Superior temporal gyrus (tissue), 1 donor: ENCODE measurements around the gene ASL.
A peak's percentile ranks its signal among the peaks of the same experiment; 100 is the strongest.
"Not testable (repeated sequence)": the region's sequence is repeated elsewhere in the genome, so short reads cannot be mapped to it uniquely, and the experiment has no call there.

Source experiments
- DNase-seq: peaks from one replicate; pipeline ENCODE4 v3.0.0-alpha.2; 2016; ENCODE audit errors: extremely low spot score

Gene ASL

DNA sequence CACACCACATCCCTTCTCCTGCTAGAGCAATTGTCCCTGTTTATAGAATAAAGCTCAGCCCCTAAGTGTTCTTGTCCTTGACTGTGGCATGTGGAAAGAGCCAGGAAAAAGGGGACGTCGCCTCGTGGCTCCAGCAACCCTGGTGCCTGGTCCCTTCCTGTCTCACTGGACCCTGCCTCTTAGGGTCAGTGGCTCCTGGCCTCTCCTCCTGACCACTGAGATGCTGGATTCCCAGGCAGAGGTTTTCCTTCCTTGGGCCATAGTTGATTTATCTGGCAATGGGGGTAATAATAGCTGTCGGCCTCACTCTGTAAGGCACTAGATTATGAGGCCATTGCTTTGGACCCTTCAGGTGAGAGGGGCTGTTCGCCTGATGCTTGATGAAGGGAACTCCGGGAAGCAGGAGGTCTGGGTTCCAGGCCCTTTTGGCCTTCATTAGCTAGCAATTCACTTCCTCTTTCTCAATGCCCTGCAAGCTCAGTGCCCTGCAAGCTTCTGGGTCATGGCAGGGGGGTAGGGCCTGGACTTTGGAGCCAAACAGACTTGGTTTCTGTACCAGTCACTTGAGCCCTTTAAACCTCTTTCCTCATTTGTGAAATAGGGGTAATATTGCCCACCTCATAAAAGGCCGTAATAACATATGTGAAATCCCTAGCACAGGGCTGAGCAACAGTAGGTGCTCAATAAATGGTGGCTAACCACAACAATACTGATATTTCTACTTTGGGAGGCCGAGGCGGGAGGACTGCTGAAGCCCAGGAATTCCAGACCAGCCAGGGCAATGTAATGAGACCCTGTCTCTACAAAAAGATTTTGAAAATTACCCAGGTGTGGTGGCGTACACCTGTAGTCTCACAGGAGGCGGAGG lies 1.1 kb downstream of the ASL start:
- no peak for DNase-seq

DNA sequence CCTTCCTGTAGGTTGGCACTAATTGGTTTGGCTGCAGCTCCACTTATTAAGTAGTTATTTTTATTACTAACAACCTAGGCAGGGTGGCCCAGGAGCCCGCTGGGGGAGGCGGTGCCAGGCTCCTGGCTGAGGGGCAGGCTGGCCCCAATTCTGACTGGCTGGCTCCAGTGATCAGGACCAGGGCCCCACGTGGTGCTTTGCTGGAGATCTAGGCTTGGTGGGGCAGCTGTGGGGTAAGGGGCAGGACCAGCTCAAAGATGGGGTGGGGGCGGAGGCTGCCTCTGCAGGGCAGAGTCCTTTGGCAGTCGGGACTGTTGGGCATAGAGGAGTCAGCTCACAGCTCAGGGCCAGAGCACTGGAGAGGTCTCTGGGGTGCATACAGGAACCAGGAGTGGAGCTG lies 2.4 kb downstream of the ASL start:
- no peak for DNase-seq

DNA sequence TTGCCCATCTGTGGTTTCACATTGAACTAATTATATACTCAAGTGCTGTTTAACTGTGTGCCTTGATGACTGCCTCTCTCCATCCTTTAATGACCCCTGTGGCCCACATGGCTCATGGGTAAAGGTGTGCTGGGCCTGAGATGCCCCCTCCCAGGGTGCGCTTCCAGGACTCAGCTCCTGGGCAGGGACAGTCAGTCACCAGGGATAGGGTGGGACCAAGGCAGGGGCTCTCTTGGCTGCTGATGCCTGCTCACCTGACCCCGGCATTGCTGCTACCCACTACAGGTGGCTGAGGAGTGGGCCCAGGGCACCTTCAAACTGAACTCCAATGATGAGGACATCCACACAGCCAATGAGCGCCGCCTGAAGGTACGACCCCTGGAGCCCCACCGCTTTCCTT lies 6.5 kb downstream of the ASL start:
- DNase-seq: no peak

DNA sequence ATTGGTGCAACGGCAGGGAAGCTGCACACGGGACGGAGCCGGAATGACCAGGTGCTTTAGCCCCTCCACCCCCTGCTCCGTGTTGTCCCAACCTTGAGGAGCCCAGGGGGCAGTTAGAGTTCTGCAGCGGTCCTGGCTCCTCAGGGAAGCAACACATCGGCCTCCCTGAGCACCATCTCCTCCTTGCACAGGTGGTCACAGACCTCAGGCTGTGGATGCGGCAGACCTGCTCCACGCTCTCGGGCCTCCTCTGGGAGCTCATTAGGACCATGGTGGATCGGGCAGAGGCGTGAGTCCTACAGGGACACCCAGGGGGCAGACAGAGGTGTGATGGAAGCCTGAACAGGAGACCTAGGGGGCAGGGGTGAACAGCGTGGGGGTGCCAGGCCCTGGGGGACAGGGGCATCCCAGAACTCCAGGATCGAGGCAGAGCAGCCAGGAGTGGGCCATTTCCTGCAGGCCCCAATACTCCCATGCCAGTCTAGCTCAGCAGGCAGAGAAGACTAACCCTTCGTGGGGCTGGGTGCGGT lies 7.3 kb downstream of the ASL start:
- DNase-seq: no peak

DNA sequence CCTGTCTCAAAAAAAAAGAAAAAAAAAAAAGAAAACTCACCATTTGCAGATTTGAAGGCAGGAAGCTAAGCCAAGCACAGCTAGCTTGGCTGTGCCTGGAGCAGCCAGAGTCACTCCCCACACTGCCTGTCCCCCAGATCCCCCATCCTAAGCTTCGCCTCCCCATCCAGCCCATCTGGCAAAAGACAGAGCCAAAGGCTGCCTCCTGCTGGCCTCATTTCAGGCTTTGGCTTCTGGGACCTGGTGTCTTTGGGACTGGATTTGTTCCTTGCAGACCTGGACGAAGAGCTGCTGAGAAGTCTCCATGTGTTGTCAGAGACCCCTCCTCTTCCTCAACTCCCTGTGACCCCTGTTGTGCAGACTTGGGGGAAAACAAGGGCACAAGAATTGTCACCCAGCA lies 8.1 kb downstream of the ASL start:
- DNase-seq: no peak

DNA sequence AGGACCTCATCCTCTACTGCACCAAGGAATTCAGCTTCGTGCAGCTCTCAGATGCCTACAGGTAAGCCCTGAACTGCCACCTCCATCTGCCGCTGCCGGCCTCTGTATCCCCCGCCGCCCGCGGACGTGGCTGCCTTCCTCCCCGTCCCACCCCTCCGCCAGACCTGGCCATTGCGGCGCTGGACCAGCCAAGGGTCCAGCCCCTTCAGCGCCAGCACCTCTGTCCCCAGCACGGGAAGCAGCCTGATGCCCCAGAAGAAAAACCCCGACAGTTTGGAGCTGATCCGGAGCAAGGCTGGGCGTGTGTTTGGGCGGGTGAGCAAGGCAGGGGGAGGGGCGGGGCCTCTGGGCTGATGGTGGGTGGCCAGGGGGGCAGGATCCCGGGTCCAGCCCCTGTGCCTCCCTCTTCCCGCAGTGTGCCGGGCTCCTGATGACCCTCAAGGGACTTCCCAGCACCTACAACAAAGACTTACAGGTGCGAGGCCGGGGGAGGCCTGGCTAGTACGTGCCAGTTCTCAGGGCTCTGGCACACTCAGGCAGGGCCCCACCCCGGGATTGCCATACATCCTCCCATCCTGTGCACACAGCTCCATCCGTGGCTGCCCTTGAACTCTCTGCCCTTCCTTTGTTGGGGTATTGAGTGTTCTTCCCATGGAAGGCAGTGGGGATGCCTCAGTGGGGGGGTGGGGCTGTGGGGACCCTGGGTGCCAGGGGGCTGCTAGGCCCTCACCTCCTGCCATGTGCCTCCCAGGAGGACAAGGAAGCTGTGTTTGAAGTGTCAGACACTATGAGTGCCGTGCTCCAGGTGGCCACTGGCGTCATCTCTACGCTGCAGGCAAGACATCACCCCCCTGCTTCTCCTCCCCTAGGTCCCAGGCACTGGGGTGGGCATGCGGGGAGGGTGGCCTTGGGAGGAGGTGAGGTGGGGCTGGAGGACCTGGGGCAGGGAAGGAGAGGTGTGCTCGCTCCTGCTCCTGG lies 13.5 kb downstream of the ASL start:
- no peak for DNase-seq

DNA sequence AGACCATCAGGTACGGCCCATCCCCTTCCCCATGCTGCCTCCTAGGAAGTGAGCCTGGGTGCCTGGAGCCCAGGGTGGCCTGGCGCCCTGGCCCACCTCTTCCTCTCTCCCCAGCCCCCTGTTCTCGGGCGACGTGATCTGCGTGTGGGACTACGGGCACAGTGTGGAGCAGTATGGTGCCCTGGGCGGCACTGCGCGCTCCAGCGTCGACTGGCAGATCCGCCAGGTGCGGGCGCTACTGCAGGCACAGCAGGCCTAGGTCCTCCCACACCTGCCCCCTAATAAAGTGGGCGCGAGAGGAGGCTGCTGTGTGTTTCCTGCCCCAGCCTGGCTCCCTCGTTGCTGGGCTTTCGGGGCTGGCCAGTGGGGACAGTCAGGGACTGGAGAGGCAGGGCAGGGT lies 17.0 kb downstream of the ASL start:
- no peak for DNase-seq

DNA sequence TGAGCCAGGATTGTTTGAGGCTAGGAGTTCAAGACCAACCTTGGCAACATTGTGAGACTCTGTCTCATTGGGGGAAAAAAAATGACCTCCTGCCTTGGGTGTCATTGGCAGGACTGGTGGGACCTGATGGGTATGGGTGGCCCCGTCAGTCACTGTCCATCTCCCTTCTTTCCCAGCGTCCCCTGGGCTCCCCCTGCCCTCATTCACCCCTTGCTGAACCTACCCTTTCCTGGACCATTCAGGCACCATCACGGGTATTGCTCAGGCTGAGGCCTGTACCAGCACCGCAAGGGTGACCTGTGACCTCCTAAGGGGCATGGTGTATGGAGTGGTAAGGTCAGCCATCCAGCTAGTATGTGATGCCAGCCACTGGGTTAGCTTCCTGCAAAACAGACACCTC lies 19.4 kb downstream of the ASL start:
- DNase-seq: no peak

DNA sequence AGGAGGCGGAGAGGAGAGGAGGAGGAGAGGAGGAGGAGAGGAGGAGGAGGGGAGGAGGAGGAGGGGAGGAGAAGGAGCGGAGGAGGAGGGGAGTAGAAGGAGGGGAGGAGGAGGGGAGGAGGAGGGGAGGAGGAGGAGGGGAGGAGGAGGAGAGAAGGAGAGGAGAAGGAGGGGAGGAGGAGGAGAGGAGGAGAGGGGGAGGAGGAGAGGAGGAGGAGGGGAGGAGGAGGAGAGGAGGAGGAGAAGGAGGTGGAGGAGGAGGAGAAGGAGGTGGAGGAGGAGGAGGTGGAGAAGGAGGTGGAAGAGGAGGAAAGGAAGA lies 23.6 kb downstream of the ASL start:
- DNase-seq: no peak

DNA sequence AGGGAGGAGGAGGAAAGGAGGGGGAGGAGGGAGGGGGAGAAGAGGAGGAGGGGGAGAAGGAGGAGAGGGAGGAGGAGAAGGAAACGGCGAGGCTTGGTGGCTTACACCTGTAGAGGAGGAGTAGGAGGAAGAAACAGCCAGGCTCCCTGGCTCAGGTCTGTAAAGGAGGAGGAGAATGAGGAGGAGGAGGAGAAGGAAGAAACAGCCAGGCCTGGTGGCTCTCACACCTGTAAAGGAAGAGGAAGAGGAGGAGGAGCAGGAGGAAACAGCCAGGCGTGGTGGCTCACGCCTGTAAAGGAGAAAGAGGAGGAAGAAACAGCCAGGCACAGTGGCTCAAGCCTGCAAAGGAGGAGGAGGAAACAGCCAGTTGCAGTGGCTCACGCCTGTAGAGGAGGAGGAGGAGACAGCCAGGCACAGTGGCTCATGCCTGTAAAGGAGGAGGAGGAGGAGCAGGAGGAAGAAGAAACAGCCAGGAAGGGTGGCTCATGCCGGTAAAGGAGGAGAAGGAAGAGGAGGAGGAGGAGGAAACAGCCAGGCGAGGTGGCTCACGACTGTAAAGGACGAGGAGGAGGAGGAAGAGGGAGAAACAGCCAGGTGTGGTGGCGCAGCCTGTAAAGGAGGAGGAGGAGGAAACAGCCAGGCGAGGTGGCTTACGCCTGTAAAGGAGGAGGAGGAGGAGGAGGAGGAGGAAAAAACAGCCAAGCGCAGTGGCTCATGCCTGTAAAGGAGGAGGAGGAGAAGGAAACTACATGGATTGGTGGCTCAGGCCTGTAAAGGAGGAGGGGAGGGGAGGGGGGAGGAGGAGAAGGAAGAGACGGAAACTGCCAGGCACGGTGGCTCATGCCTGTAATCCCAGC lies 24.2 kb downstream of the ASL start:
- peak; percentile 59 for DNase-seq

DNA sequence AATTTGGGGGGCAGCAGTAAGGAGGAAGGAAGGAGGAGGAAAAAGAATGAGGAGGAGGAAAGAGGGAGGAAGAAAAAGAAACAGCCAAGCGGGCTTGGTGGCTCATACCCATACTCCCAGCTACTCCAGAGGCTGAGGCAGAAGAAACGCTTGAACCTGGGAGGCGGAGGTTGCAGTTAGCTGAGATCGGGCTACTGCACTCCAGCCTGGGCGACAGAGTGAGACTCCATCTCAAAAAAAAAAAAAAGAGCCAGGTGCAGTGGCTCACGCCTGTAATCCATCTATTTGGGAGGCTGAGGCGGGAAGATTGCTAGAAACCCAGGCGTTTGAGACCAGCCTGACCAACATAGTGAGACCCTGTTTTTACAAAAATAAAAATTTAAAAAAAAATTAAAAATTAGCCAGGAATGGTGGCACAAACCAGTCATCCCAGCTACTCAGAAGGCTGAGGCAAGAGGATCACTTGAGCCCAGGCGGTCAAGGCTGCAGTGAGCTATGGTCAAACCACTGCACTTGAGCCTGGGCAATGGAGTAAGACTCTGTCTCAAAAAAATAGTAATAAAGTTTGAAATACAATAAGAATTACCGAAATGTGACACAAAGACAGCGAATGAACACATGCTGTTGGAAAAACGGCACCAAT lies 24.9 kb downstream of the ASL start:
- no peak for DNase-seq

DNA sequence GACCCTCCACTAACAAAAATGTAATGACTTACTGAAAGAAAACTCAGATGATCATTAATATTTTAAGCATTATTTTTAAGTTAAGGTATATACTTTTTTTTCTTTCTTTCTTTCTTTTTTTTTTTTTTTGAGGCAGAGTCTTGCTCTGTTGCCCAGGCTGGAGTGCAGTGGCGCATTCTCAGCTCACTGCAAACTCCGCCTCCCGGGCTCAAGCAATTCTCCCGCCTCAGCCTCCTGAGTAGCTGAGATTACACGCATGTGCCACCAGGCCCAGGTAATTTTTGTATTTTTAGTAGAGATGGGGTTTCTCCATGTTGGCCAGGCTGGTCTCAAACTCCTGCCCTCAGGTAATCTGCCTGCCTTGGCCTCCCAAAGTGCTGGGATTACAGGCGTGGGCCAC lies 26.5 kb downstream of the ASL start:
- not testable (repeated sequence) for DNase-seq

DNA sequence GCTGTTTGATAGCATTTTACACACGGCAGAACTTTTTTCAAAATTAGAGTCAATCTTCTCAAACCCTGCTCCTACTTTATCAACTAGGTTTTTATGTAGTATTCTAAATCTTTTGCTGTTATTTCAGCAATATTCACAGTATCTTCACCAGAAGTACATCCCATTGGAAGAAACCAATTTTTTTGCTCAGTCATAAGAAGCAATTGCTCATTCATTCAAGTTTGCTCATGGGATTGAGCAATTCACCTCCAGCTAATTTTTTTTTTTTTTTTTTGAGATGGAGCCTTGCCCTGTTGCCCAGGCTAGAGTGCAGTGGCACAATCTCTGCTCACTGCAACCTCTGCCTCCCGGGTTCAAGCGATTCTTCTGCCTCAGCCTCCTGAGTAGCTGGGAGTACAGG lies 28.4 kb downstream of the ASL start:
- not testable (repeated sequence) for DNase-seq

DNA sequence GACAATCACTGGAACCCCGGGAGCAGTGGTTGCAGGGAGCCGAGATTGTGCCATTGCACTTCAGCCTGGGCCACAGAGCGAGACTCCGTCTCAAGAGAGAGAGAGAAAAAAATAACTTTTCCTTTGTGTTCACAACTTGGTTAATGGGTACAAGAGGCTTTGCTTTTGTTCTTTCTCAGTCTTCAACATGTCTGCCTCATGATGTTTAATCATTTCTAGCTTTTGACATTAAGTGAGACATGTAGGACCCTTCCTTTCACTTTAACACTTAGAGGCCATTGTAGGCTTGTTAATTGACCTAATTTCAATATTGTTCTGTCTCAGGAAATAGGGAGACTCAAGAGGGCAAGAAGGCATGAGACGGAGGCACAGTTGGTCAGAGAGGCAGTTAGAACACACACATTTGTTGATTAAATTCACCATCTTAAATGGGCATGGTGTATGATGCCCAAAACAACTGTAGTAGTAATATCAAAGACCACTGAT lies 29.7 kb downstream of the ASL start:
- DNase-seq: no peak

DNA sequence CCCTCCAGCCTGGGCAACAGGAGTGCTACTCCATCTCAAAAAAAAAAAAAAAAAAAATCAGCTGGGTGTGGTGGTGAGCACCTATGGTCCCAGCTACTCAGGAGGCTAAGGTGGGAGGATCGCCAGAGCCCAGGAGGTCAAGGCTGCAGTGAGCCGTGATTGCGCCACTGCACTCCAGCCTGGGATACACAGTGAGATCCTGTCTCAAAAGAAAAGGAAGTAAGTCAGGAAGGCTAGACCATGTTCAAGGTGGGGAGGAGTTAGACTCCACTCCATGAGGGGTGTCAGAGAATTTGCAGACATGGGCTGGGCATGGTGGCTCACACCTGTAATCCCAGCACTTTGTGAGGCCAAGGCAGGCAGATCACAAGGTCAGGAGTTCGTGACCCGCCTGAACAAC lies 32.8 kb downstream of the ASL start:
- not testable (repeated sequence) for DNase-seq

DNA sequence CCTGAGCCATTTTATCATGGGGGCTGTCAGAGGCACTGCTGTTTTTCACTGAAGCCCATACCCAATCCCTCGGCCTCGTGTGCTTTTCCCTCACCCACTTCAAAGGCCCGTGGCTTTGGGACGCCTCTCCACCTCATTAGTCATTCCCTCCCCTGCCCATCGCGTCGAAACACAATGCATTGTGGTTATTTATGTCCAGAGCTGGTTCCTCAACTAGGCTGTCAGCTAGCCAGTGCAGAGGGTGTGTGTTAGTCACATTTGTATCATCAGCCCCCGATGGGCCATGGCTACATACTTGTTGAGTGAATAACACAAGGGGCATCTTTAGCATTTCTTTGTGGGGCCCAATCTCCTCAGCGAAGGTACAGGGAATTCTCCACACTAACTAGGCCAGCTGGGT lies 35.2 kb downstream of the ASL start:
- no peak for DNase-seq

DNA sequence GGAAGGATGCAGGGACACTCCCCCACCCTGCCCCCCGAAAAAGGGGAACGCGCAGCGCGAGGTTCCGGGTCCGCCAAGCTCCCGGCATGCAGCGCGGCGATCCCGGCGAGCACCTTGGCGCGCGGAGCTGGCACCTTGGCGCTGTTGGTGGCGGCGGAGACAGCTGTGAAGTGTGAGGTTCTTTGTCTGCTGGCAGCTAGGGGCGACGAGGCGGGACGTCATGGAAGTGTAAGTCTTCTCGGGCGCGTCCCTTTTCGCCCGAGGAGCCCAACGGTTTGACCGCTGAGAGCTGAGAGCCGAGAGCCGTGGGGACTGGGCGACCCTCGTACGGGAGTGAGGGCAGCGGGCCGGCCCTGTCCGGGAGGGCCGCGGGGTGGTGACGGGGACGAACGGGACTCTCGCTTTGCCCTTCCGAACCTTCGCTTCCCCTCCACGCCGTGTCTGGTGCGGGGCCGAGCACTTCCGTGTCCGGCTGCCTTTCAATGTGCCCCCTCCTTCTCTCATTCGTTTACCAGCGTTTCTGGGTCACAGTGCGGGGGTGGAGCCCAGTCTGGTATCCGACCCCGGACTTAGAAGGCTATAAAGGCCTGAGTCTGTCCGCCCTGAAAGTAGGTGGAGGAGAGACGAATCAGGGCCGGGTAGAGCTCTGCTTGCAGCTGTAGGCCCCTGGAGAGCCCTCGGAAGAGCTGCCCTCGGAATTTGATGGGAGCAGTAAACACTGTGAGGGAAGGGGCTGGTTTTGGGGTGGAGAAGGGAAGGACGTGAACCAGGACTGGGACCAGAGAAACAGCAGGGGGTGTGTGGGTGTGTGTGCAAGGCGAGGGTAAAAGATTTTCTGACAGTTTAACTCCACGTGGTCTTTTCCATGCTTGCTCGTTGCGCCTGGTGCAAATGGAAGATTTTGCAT lies 39.4 kb downstream of the ASL start, which contains the start of gene CRCP:
Gene CRCP, plus strand, starts transcription at position 105 of the 907 bp plus-strand sequence. Its CDS starts 116 bp downstream, at position 221.
- peak; percentile 74 for DNase-seq

DNA sequence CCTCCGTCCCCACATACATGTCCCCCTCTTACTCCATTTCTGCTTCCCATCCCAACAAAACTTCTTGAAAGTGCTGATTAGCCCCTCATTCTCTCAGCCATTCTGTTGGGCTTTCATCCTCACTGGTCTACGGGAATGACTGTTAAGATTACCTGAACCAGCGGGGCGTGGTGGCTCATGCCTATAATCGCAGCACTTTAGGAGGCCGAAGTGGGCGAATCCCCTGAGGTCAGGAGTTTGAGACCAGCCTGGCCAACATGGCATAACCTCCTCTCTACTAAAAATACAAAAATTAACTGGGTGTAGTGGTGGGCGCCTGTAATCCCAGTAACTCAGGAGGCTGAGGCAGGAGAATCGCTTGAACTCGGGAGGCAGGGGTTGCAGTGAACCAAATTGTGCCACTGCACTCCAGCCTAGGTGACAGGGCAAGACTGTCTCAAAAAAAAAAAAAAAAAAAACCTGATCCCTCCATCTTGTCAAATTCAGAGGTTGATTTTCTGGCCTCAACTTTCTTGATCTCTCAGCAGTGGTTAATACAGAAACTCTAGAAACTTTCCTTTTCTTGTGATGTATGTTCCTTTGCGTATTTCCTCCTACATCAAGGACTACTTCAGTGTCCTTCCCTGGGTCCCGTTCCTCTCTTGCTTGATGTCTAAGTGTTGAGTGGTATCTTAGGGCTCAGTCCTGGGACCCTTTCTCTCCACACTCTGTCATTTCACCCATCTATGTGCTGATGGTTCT lies 41.2 kb downstream of the ASL start:
- not testable (repeated sequence) for DNase-seq

DNA sequence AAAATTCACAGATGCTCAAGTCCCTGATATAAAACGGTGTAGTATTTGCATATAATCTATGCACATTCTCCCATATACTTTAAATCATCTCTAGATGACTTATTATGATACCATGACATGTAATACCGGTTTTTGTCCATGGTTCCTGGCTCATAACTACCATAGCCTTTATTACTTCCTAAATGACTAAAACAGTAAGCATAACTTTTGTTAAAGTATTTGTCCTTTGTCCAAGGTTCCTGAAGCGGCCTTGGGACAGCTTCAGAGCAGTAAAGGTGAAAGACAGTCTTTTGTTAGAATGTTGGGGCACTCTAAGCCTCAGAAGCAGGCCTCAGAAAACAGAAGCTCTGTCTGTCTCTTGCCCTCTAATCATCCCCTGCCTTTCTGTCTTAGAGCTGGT lies 43.0 kb downstream of the ASL start:
- no peak for DNase-seq
